Neural progenitor cell (in vitro differentiated cells): ENCODE results near the gene CERK. TPM values are rescaled to one million over a fixed set of nuclear protein-coding genes. Genes with fewer than 3 reads are reported as not detected.

ENCODE experiments used
- DNase-seq: peaks from one replicate; pipeline ENCODE4 v3.0.0-alpha.2; 2016; ENCODE audit warnings: low spot score
- H2AFZ ChIP-seq: fragments of 200-600 bp; sonication (generic); replicated peaks from 2 replicates; pipeline ENCODE4 v1.6.1; 2016; ENCODE audit warnings: antibody characterized with exemption
- H3F3A ChIP-seq: fragments of 200-600 bp; sonication (generic); 2 replicates; pipeline ENCODE4 v1.6.1; 2016; ENCODE audit warnings: antibody characterized with exemption, low read depth
- H3K27ac ChIP-seq: fragments of 200-600 bp; sonication (generic); 2 replicates; pipeline ENCODE4 v1.5.1; 2016; ENCODE audit warnings: mild to moderate bottlenecking
- H3K27me3 ChIP-seq: fragments of 200-600 bp; sonication (generic); 2 replicates; pipeline ENCODE4 v1.6.1; 2016; ENCODE audit warnings: mild to moderate bottlenecking, moderate library complexity
- H3K36me3 ChIP-seq: fragments of 200-600 bp; sonication (generic); 2 replicates; pipeline ENCODE4 v1.5.1; 2016
- H3K4me1 ChIP-seq: fragments of 200-600 bp; sonication (generic); 2 replicates; pipeline ENCODE4 v1.6.1; 2016; ENCODE audit warnings: mixed run types
- H3K4me2 ChIP-seq: fragments of 200-600 bp; sonication (generic); 2 replicates; pipeline ENCODE4 v1.6.1; 2016
- H3K4me3 ChIP-seq: fragments of 200-600 bp; sonication (generic); 2 replicates; pipeline ENCODE4 v1.5.1; 2016
- H3K79me2 ChIP-seq: fragments of 200-600 bp; sonication (generic); 2 replicates; pipeline ENCODE4 v1.6.1; 2016; ENCODE audit warnings: low read depth
- H3K9ac ChIP-seq: fragments of 200-600 bp; sonication (generic); 2 replicates; pipeline ENCODE4 v1.6.1; 2016
- H3K9me3 ChIP-seq: fragments of 200-600 bp; sonication (generic); 2 replicates; pipeline ENCODE4 v1.5.1; 2016; ENCODE audit warnings: low read depth
- H4K20me1 ChIP-seq: fragments of 200-600 bp; sonication (generic); 2 replicates; pipeline ENCODE4 v1.6.1; 2016; ENCODE audit warnings: low read depth
- H3K27ac Mint-ChIP-seq: 3 replicates; pipeline ENCODE4 v1.8.0; 2021; ENCODE audit warnings: mixed read lengths
- H3K27me3 Mint-ChIP-seq: 2 replicates; pipeline ENCODE4 v1.8.0; 2022; ENCODE audit warnings: low read depth, mild to moderate bottlenecking, inconsistent platforms, moderate library complexity, mixed read lengths; ENCODE audit not compliant: insufficient read depth
- H3K36me3 Mint-ChIP-seq: 3 replicates; pipeline ENCODE4 v1.8.0; 2021; ENCODE audit warnings: mixed read lengths
- H3K4me1 Mint-ChIP-seq: 3 replicates; pipeline ENCODE4 v1.8.0; 2021; ENCODE audit warnings: mixed read lengths
- H3K4me3 Mint-ChIP-seq: 3 replicates; pipeline ENCODE4 v1.8.0; 2021; ENCODE audit warnings: mild to moderate bottlenecking, moderate library complexity, mixed read lengths
- H3K9me3 Mint-ChIP-seq: 3 replicates; pipeline ENCODE4 v1.8.0; 2020; ENCODE audit warnings: mixed read lengths
- EZH2 ChIP-seq: fragments of 200-600 bp; sonication (generic); IDR thresholded peaks from 2 replicates; pipeline ENCODE4 v1.6.1; 2017; ENCODE audit warnings: antibody characterized with exemption, mild to moderate bottlenecking, moderate library complexity
- EZH2phosphoT487 ChIP-seq: fragments of 200-600 bp; sonication (generic); IDR thresholded peaks from 2 replicates; pipeline ENCODE4 v1.6.1; 2017; ENCODE audit warnings: antibody characterized with exemption
- total RNA-seq: library from RNA; depleted of rRNA; stranded (reverse); fragments of >200 nt; gene quantifications from 2 replicates; pipeline ENCODE4 v1.2.3, GENCODE V29; 2015; ENCODE audit warnings: low replicate concordance
- TF ChIP-seq, protein P1 (sequence below): fragments of 200-600 bp; sonication (generic); IDR thresholded peaks from 2 replicates; pipeline ENCODE4 v1.5.1; 2017; ENCODE audit warnings: antibody characterized with exemption, mild to moderate bottlenecking

CERK gene
- total RNA-seq, 1 donor from 2014 or later, result 53.6 TPM

DNA sequence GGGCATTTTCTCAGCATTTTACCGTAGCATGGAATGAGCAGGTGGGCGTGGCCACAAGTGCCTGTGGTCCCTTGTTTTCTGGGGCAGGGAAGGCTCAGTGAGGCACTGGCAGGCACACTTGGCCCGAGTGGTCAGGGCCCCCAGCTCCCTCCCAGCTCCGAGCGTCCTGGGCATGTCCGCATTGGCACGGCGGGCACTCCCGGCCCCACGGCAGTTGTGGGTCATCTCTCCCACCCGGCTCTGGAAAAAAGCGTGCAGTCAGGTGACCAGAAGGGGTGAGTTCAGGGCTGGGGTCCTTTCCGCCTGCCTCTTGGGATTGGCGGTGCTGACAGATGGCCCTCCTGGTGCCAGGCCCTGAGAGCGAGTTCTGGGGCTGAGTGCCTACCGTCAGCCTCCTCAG lies 62.1 kb downstream of the CERK start:
- H3F3A ChIP-seq, result no peaks in the 10 kb centered on the region
- Mint-ChIP-seq H3K36me3 (no peaks in the 10 kb centered on the region), H3K27ac (no peak overlapping the region)

GRCh38 chr22:46675479-46675878 lies 62.6 kb downstream of the CERK start:
- Histone ChIP-seq H3K4me2 (no peak overlapping the region), H3F3A (no peaks in the 10 kb centered on the region), H3K79me2 (no peaks in the 10 kb centered on the region), H3K9me3 (no peaks in the 10 kb centered on the region), H4K20me1 (no peaks in the 10 kb centered on the region), H3K9ac (no peak overlapping the region), H3K27ac (no peak overlapping the region), H2AFZ (no peak overlapping the region), H3K36me3 (no peaks in the 10 kb centered on the region), H3K4me1 (no peaks in the 10 kb centered on the region), H3K27me3 (no peaks in the 10 kb centered on the region), H3K4me3 (no peak overlapping the region)
- H3K4me1 Mint-ChIP-seq, result no peaks in the 10 kb centered on the region
- H3K27me3 Mint-ChIP-seq, result peaks cover 3% of the 10 kb centered on the region
- no peaks in the 10 kb centered on the region for H3K36me3 Mint-ChIP-seq
- H3K4me3 Mint-ChIP-seq, result no peak overlapping the region
- no peak overlapping the region for H3K27ac Mint-ChIP-seq
- TF ChIP-seq EZH2phosphoT487 (no peak), EZH2 (no peak)
- TF ChIP-seq, protein P1, sequence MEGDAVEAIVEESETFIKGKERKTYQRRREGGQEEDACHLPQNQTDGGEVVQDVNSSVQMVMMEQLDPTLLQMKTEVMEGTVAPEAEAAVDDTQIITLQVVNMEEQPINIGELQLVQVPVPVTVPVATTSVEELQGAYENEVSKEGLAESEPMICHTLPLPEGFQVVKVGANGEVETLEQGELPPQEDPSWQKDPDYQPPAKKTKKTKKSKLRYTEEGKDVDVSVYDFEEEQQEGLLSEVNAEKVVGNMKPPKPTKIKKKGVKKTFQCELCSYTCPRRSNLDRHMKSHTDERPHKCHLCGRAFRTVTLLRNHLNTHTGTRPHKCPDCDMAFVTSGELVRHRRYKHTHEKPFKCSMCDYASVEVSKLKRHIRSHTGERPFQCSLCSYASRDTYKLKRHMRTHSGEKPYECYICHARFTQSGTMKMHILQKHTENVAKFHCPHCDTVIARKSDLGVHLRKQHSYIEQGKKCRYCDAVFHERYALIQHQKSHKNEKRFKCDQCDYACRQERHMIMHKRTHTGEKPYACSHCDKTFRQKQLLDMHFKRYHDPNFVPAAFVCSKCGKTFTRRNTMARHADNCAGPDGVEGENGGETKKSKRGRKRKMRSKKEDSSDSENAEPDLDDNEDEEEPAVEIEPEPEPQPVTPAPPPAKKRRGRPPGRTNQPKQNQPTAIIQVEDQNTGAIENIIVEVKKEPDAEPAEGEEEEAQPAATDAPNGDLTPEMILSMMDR, result no peak
- DNase-seq, result no peak
- no peaks in the 10 kb centered on the region for H3K9me3 Mint-ChIP-seq

More for the DNA sequence above, 62.1 kb downstream of the CERK start:
- no peaks in the 10 kb centered on the region for H3K36me3 ChIP-seq
- peaks cover 3% of the 10 kb centered on the region for H3K27me3 Mint-ChIP-seq
- no peaks in the 10 kb centered on the region for H3K4me1 Mint-ChIP-seq
- H3K4me1 ChIP-seq, result no peaks in the 10 kb centered on the region
- no peaks in the 10 kb centered on the region for H4K20me1 ChIP-seq
- H3K79me2 ChIP-seq, result no peaks in the 10 kb centered on the region
- no peak overlapping the region for H3K4me2 ChIP-seq
- H3K4me3 ChIP-seq, result no peak overlapping the region
- H3K27me3 ChIP-seq, result no peaks in the 10 kb centered on the region
- H2AFZ ChIP-seq, result no peak overlapping the region
- no peak overlapping the region for H3K27ac ChIP-seq
- H3K4me3 Mint-ChIP-seq, result no peak overlapping the region
- H3K9me3 ChIP-seq, result no peaks in the 10 kb centered on the region
- H3K9ac ChIP-seq, result no peak overlapping the region
- no peak for DNase-seq
- no peak for TF ChIP-seq EZH2
- TF ChIP-seq, protein P1, result no peak
- TF ChIP-seq EZH2phosphoT487, result no peak
- no peaks in the 10 kb centered on the region for H3K9me3 Mint-ChIP-seq

DNA sequence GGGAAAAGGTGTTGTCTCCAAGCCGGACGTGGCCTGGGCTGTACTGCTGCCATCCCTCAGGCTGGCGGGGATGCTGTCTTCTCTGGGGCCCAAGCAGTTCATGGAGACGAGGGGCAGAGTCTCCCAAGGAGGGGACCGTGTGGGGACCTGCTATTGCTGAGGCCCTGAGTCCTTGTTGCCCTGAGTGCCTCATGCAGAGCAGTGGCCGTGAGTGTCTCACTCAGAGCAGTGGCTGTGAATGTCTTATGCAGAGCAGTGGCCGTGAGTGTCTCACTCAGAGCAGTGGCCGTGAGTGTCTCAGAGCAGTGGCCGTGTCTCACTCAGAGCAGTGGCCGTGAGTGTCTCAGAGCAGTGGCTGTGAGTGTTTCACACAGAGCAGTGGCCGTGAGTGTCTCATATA lies 63.1 kb downstream of the CERK start:
- H3K4me1 ChIP-seq, result no peaks in the 10 kb centered on the region
- H3K9me3 Mint-ChIP-seq, result no peaks in the 10 kb centered on the region
- H3K27me3 ChIP-seq, result no peaks in the 10 kb centered on the region
- no peak overlapping the region for H3K4me2 ChIP-seq
- no peaks in the 10 kb centered on the region for H3K36me3 ChIP-seq
- no peak overlapping the region for H3K4me3 ChIP-seq
- DNase-seq, result no peak
- H3K27ac Mint-ChIP-seq, result no peak overlapping the region
- TF ChIP-seq EZH2, result no peak
- TF ChIP-seq, protein P1, result no peak
- no peak for TF ChIP-seq EZH2phosphoT487
- H3K36me3 Mint-ChIP-seq, result no peaks in the 10 kb centered on the region
- H3F3A ChIP-seq, result no peaks in the 10 kb centered on the region
- peaks cover 2% of the 10 kb centered on the region for H3K4me1 Mint-ChIP-seq
- peaks cover 3% of the 10 kb centered on the region for H3K27me3 Mint-ChIP-seq
- no peak overlapping the region for H3K4me3 Mint-ChIP-seq
- no peaks in the 10 kb centered on the region for H3K9me3 ChIP-seq
- H3K27ac ChIP-seq, result no peak overlapping the region
- H3K9ac ChIP-seq, result no peak overlapping the region
- H2AFZ ChIP-seq, result no peak overlapping the region
- H4K20me1 ChIP-seq, result no peaks in the 10 kb centered on the region
- no peaks in the 10 kb centered on the region for H3K79me2 ChIP-seq
